Forelimb muscle (tissue), 1 donor: ENCODE results near the gene FAM50A. TPM values are rescaled to one million over a fixed set of nuclear protein-coding genes. Genes with fewer than 3 reads are reported as not detected.

Source experiments
- DNase-seq: peaks from one replicate; pipeline ENCODE4 v3.0.0-alpha.2; 2013; ENCODE audit warnings: low read depth
- polyA plus RNA-seq: library from polyadenylated mRNA; unstranded; fragments of 120-200 nt; gene quantifications from one replicate; pipeline ENCODE4 v1.2.1, GENCODE V29; 2013; ENCODE audit not compliant: insufficient read length

FAM50A gene
- polyA plus RNA-seq, 1 donor = 59.3 TPM

- no peak for DNase-seq
Measured at GRCh38 chrX:154437971-154438893, 5.7 kb upstream of the FAM50A start.

- no peak for DNase-seq
Measured at GRCh38 chrX:154439841-154440240, 4.1 kb upstream of the FAM50A start.

- no peak for DNase-seq
Measured at GRCh38 chrX:154440623-154441357, 3.2 kb upstream of the FAM50A start.

- DNase-seq = no peak
Measured at GRCh38 chrX:154441564-154441963, 2.4 kb upstream of the FAM50A start.

- DNase-seq = no peak
Measured at GRCh38 chrX:154441984-154442707, 1.8 kb upstream of the FAM50A start.

GRCh38 chrX:154443479-154443910 is 446 bp upstream of the FAM50A start:
- no peak for DNase-seq

GRCh38 chrX:154444755-154445246 is 860 bp downstream of the FAM50A start:
- no peak for DNase-seq

- DNase-seq = no peak
Measured at GRCh38 chrX:154445776-154446175, 1.8 kb downstream of the FAM50A start.

GRCh38 chrX:154446430-154446829 is 2.5 kb downstream of the FAM50A start:
- no peak for DNase-seq

- no peak for DNase-seq
Measured at GRCh38 chrX:154448484-154448883, 4.5 kb downstream of the FAM50A start.

- DNase-seq = no peak
Measured at GRCh38 chrX:154449618-154450017, 5.7 kb downstream of the FAM50A start.

- DNase-seq = no peak
Measured at GRCh38 chrX:154450312-154450711, 6.4 kb downstream of the FAM50A start.

- DNase-seq = no peak
Measured at GRCh38 chrX:154452823-154453222, 8.9 kb downstream of the FAM50A start.

- no peak for DNase-seq
Measured at GRCh38 chrX:154457491-154458115, 13.7 kb downstream of the FAM50A start.

GRCh38 chrX:154458116-154458953 is 14.4 kb downstream of the FAM50A start, which contains the start of gene PLXNA3:
PLXNA3 (plus strand) TSS chrX:154458281; CDS start chrX:154460184, 1,903 bp downstream.
- no peak for DNase-seq

- no peak for DNase-seq
Measured at GRCh38 chrX:154458954-154459778, 15.2 kb downstream of the FAM50A start.

GRCh38 chrX:154459832-154460231 is 15.9 kb downstream of the FAM50A start:
- no peak for DNase-seq

GRCh38 chrX:154460326-154460725 is 16.4 kb downstream of the FAM50A start:
- no peak for DNase-seq

- no peak for DNase-seq
Measured at GRCh38 chrX:154462396-154462795, 18.5 kb downstream of the FAM50A start.
